Effector memory CD4-positive, alpha-beta T cell (primary cell): ENCODE results near the gene SEC62.

Source experiments
- DNase-seq, 3 donors: peaks; one replicate each; pipeline ENCODE4 v3.0.0-alpha.2; 2020
- H3K27ac ChIP-seq: 2 replicates; pipeline ENCODE4 v1.7.0; 2013; ENCODE audit warnings: mild to moderate bottlenecking, low read length, moderate library complexity; ENCODE audit not compliant: insufficient read depth, poor library complexity, severe bottlenecking
- H3K27me3 ChIP-seq: replicated peaks from 2 replicates; pipeline ENCODE4 v1.7.0; 2013; ENCODE audit warnings: mild to moderate bottlenecking, low read length; ENCODE audit not compliant: insufficient read depth, control insufficient read depth, poor library complexity, severe bottlenecking
- H3K36me3 ChIP-seq: 2 replicates; pipeline ENCODE4 v1.7.0; 2013; ENCODE audit warnings: mild to moderate bottlenecking, low read length, moderate library complexity; ENCODE audit not compliant: control insufficient read depth, insufficient read depth
- H3K4me1 ChIP-seq: 2 replicates; pipeline ENCODE4 v1.7.0; 2013; ENCODE audit warnings: low read length, mild to moderate bottlenecking; ENCODE audit not compliant: control insufficient read depth, insufficient read depth, poor library complexity, severe bottlenecking
- H3K4me3 ChIP-seq: 2 replicates; pipeline ENCODE4 v1.7.0; 2013; ENCODE audit warnings: low read length, low read depth, mild to moderate bottlenecking; ENCODE audit not compliant: insufficient read depth, poor library complexity, severe bottlenecking
- H3K9me3 ChIP-seq: 2 replicates; pipeline ENCODE4 v1.7.0; 2013; ENCODE audit warnings: mild to moderate bottlenecking, low read length, moderate library complexity; ENCODE audit not compliant: control insufficient read depth

Gene SEC62

DNA sequence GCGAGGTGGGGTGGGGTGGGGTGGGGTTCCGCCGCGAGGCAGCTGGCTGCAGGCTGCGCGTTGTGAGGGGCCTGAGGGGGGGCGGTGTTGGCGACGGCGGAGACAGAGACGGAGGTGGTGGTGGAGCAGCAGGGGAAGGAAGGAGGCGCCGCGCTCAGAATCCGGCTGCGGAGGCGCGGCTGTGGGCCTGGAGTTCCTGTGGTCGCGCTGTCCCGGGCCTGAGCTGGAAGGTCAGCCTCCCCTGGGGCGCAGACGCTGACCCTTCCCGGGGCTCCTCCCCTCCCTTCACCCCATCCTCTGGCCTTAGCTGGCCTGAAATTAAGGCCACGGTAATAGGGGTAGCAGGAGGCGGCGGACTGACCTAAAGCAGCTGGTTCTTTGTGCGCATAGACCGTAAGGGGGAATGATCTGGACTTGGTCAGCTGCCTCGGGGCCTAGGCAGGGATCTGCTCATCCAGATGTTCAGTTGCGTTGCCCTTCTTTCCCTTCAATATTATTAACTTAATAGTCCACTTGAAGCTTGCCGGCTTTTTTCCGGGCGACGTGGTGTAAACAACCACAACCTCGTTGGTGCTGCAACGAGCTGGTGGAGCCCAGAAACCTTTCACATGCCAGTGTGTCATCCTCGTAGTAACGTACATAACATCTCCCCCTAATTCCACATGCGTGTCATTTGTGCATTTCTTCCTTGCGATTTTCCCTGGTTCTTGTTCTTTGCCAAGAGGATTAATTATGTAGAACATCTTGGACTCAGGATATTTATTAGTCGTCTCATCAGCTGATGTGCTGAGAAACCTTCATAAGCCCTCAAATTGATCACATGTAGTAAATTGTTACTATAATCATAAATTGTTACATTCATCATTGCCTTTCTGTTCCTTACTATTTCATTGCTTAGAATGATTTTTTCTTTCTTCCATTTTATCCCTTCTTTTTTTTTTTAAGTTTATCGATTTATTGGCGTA is 626 bp downstream of the SEC62 start:
- Histone ChIP-seq H3K4me3 (peak overlapping the region; percentile 83), H3K4me1 (peaks cover 15% of the 10 kb centered on the region)
- peak in 2 of 3 donors; percentile 9 to 15 for DNase-seq

GRCh38 chr3:169968224-169968885 is 1.7 kb downstream of the SEC62 start:
- peaks cover 15% of the 10 kb centered on the region for H3K4me1 ChIP-seq
- no peak overlapping the region for H3K4me3 ChIP-seq
- no peaks in the 10 kb centered on the region for H3K9me3 ChIP-seq
- H3K36me3 ChIP-seq = no peaks in the 10 kb centered on the region
- no peaks in the 10 kb centered on the region for H3K27me3 ChIP-seq
- peak overlapping the region; percentile 26 for H3K27ac ChIP-seq
- no peak for DNase-seq

More for the DNA sequence above, 626 bp downstream of the SEC62 start:
- Histone ChIP-seq H3K36me3 (no peaks in the 10 kb centered on the region), H3K9me3 (no peaks in the 10 kb centered on the region), H3K27me3 (no peaks in the 10 kb centered on the region), H3K27ac (peak overlapping the region; percentile 91)

GRCh38 chr3:169969174-169970095 is 2.8 kb downstream of the SEC62 start:
- H3K4me3 ChIP-seq = no peak overlapping the region
- H3K27ac ChIP-seq = no peak overlapping the region
- H3K4me1 ChIP-seq = peaks cover 15% of the 10 kb centered on the region
- no peaks in the 10 kb centered on the region for H3K27me3 ChIP-seq
- H3K36me3 ChIP-seq = no peaks in the 10 kb centered on the region
- H3K9me3 ChIP-seq = no peaks in the 10 kb centered on the region
- no peak for DNase-seq

DNA sequence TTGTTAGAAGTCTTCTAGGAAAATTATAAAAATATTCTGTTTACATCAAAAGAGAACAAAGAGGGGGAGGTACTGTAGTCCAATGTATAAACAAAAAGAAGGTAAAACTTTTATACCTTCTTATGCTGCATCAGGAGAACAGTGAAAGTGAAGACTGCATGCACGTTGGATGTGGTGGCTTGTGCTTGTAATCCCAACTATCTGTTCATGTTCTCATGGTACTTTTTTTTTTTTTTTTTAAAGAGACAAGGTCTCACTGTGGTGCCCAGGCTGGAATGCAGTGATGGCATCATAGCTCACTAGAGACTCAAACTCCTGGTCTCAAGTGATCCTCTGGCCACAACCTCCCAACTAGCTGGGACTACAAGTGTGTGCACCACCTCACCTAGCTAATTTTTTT is 4.2 kb downstream of the SEC62 start:
- Histone ChIP-seq H3K4me3 (no peak overlapping the region), H3K27ac (no peak overlapping the region), H3K27me3 (no peaks in the 10 kb centered on the region), H3K36me3 (peaks cover 7% of the 10 kb centered on the region), H3K9me3 (no peaks in the 10 kb centered on the region), H3K4me1 (peaks cover 9% of the 10 kb centered on the region)
- DNase-seq = no peak

- DNase-seq = no peak
- peaks cover 9% of the 10 kb centered on the region for H3K4me1 ChIP-seq
- H3K27ac ChIP-seq = no peak overlapping the region
Observed at GRCh38 chr3:169971522-169971921, 4.9 kb downstream of the SEC62 start.

DNA sequence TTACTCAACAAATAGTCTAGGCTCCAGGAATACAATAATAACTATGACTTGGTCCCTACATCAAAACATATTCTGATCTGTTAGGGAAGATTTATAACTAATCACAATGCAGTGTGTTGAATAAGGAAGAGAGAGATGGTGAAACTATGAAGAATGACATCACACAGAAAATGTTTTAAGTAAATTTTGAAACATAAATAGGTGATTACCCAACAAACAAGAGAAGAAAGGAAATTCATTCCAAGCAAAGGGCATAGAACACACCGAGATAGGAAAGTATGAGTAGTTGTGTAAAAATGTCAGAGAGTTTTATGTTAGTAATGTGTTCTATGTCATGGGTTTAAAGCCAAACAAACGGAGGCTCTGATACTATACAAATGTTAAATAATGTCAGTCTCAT is 13.4 kb downstream of the SEC62 start:
- H3K36me3 ChIP-seq = peaks cover 85% of the 10 kb centered on the region
- H3K4me3 ChIP-seq = no peak overlapping the region
- no peak for DNase-seq
- no peaks in the 10 kb centered on the region for H3K4me1 ChIP-seq
- H3K9me3 ChIP-seq = no peaks in the 10 kb centered on the region
- no peaks in the 10 kb centered on the region for H3K27me3 ChIP-seq
- no peak overlapping the region for H3K27ac ChIP-seq

More at GRCh38 chr3:169971522-169971921, 4.9 kb downstream of the SEC62 start:
- no peaks in the 10 kb centered on the region for H3K27me3 ChIP-seq
- H3K36me3 ChIP-seq = peaks cover 13% of the 10 kb centered on the region
- no peaks in the 10 kb centered on the region for H3K9me3 ChIP-seq
- H3K4me3 ChIP-seq = no peak overlapping the region

- no peak for DNase-seq
- H3K27ac ChIP-seq = no peak overlapping the region
- H3K27me3 ChIP-seq = no peaks in the 10 kb centered on the region
- no peaks in the 10 kb centered on the region for H3K9me3 ChIP-seq
- peaks cover 86% of the 10 kb centered on the region for H3K36me3 ChIP-seq
- no peaks in the 10 kb centered on the region for H3K4me1 ChIP-seq
- no peak overlapping the region for H3K4me3 ChIP-seq
Observed at GRCh38 chr3:169984292-169984691, 17.7 kb downstream of the SEC62 start.

GRCh38 chr3:169990431-169990830 is 23.8 kb downstream of the SEC62 start:
- DNase-seq = no peak
- H3K27me3 ChIP-seq = no peaks in the 10 kb centered on the region
- no peak overlapping the region for H3K27ac ChIP-seq
- peaks cover 54% of the 10 kb centered on the region for H3K36me3 ChIP-seq
- no peaks in the 10 kb centered on the region for H3K9me3 ChIP-seq
- H3K4me3 ChIP-seq = no peak overlapping the region
- H3K4me1 ChIP-seq = no peaks in the 10 kb centered on the region

GRCh38 chr3:169992156-169992555 is 25.5 kb downstream of the SEC62 start:
- no peak overlapping the region for H3K4me3 ChIP-seq
- H3K27me3 ChIP-seq = no peaks in the 10 kb centered on the region
- H3K9me3 ChIP-seq = no peaks in the 10 kb centered on the region
- DNase-seq = no peak
- H3K36me3 ChIP-seq = peaks cover 46% of the 10 kb centered on the region
- H3K4me1 ChIP-seq = no peaks in the 10 kb centered on the region
- H3K27ac ChIP-seq = no peak overlapping the region
